BJ (cell line): ENCODE measurements around the gene ZFX. TPM values are rescaled to one million over a fixed set of nuclear protein-coding genes. Genes with fewer than 3 reads are reported as not detected.

ENCODE experiments used
- CTCF ChIA-PET: fragments of 350-600 bp; formaldehyde crosslinking; extraction: SDS; loops from one replicate; lab custom pipeline; 2021; ENCODE audit warnings: antibody characterized with exemption, inconsistent platforms; lab: Yijun Ruan, JAX
- POLR2A ChIA-PET: fragments of 300-600 bp; sonication (Branson Sonifier 250); formaldehyde crosslinking; extraction: SDS; loops from one replicate; lab custom pipeline; 2021; ENCODE audit warnings: antibody characterized with exemption; lab: Charles Lee
- DNase-seq: peaks from one replicate; pipeline ENCODE4 v3.0.0-alpha.2; 2011; ENCODE audit warnings: low read depth
- H3K27me3 ChIP-seq: 2 replicates; pipeline ENCODE4 v1.6.0; 2011; ENCODE audit warnings: low read length; ENCODE audit not compliant: control insufficient read depth, insufficient read depth
- H3K36me3 ChIP-seq: 2 replicates; pipeline ENCODE4 v1.5.1; 2011; ENCODE audit warnings: low read length; ENCODE audit not compliant: control insufficient read depth, insufficient read depth
- H3K4me3 ChIP-seq: 2 replicates; pipeline ENCODE4 v1.5.1; 2011; ENCODE audit warnings: low read depth, mild to moderate bottlenecking, control low read depth, low read length
- polyA minus RNA-seq: library from RNA; depleted of rRNA, polyadenylated mRNA; stranded (reverse); fragments of >200 nt; gene quantifications from 2 replicates; pipeline ENCODE4 v1.2.3, GENCODE V29; 2011; rRNA and poly(A)+ RNA removed
- polyA plus RNA-seq: library from polyadenylated mRNA; depleted of rRNA; stranded (reverse); fragments of >200 nt; gene quantifications from 2 replicates; pipeline ENCODE4 v1.2.3, GENCODE V29; 2011; rRNA removed
- TF ChIP-seq, protein P1 (sequence below): IDR thresholded peaks from 2 replicates; pipeline ENCODE4 v1.5.1; 2011; ENCODE audit warnings: low read depth, mild to moderate bottlenecking, control low read depth, inconsistent platforms, low read length, moderate library complexity; ENCODE audit not compliant: insufficient read depth

ZFX gene
- polyA plus RNA-seq (12.5 and 21.8 TPM in 2 replicates), polyA minus RNA-seq (33.0 and 34.1 TPM in 2 replicates)

GRCh38 chrX:24149351-24150050, at the start of gene ZFX:
Gene ZFX, plus strand, starts transcription at chrX:24149729. Its CDS starts 23,014 bp downstream, at chrX:24172743.
- POLR2A ChIA-PET, result interaction anchor here (0.6 kb wide), 2 partner anchors 127 to 243 kb away, joined by 4 to 9 read pairs; no protein-coding TSS in a partner anchor
- Histone ChIP-seq H3K4me3 (peak within 1 kb of the TSS; percentile 73), H3K36me3 (no peaks in the 10 kb centered on the region), H3K27me3 (no peaks in the 10 kb centered on the region)
- TF ChIP-seq, protein P1, sequence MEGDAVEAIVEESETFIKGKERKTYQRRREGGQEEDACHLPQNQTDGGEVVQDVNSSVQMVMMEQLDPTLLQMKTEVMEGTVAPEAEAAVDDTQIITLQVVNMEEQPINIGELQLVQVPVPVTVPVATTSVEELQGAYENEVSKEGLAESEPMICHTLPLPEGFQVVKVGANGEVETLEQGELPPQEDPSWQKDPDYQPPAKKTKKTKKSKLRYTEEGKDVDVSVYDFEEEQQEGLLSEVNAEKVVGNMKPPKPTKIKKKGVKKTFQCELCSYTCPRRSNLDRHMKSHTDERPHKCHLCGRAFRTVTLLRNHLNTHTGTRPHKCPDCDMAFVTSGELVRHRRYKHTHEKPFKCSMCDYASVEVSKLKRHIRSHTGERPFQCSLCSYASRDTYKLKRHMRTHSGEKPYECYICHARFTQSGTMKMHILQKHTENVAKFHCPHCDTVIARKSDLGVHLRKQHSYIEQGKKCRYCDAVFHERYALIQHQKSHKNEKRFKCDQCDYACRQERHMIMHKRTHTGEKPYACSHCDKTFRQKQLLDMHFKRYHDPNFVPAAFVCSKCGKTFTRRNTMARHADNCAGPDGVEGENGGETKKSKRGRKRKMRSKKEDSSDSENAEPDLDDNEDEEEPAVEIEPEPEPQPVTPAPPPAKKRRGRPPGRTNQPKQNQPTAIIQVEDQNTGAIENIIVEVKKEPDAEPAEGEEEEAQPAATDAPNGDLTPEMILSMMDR, result no peak
- no peak for DNase-seq
- CTCF ChIA-PET, result no interaction called here

DNA sequence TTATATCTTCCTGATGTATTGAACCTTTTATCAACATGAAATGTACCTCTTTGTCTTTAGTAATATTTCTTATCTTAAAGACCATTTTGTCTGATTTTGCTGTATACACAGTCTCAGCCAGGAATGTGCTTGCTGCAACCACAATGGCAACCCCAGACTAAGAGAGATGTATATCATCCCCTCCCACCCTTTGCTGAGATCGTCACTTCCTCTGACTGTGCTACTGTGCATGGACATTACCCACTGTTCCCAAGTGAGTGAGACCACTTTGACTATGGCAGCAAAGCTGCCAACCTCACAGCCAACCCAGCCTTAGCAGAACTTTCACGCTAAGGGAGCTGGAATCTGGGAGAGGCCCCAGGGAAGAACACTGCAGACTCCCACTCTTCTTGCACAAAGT, 48.8 kb upstream of the ZFX start:
- Histone ChIP-seq H3K4me3 (no peak overlapping the region), H3K36me3 (no peaks in the 10 kb centered on the region), H3K27me3 (no peaks in the 10 kb centered on the region)
- ChIA-PET POLR2A (no interaction called here), CTCF (no interaction called here)
- TF ChIP-seq, protein P1, result no peak
- no peak for DNase-seq

DNA sequence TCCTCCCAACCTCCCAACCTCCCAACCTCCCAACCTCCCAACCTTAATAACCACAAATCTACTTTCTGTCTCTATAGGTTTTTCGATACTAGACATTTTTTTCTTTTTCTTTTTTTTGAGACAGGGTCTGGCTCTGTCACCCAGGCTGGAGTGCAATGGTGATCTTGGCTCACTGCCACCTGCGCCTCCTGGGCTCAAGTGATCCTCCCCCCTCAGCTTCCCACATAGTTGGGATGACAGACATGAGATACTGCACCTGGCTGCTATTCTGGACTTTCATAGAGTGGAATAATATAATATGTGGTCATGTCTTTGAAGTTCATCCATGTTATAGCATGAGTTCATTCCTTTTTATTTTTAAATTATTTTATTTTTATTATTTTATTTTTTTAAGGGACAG, 39.5 kb upstream of the ZFX start:
- Histone ChIP-seq H3K36me3 (no peaks in the 10 kb centered on the region), H3K4me3 (no peak overlapping the region), H3K27me3 (no peaks in the 10 kb centered on the region)
- TF ChIP-seq, protein P1, result no peak
- POLR2A ChIA-PET, result no interaction called here
- DNase-seq, result no peak
- CTCF ChIA-PET, result no interaction called here

- ChIA-PET CTCF (no interaction called here), POLR2A (interaction anchor here (0.5 kb wide), 1 partner anchor 33 kb away, joined by 8 read pairs; no protein-coding TSS in a partner anchor)
- H3K4me3 ChIP-seq, result no peak overlapping the region
- peak; percentile 41 for DNase-seq
- H3K27me3 ChIP-seq, result no peaks in the 10 kb centered on the region
- TF ChIP-seq, protein P1, result no peak
- no peaks in the 10 kb centered on the region for H3K36me3 ChIP-seq
Measured at GRCh38 chrX:24113181-24113580, 36.3 kb upstream of the ZFX start.

DNA sequence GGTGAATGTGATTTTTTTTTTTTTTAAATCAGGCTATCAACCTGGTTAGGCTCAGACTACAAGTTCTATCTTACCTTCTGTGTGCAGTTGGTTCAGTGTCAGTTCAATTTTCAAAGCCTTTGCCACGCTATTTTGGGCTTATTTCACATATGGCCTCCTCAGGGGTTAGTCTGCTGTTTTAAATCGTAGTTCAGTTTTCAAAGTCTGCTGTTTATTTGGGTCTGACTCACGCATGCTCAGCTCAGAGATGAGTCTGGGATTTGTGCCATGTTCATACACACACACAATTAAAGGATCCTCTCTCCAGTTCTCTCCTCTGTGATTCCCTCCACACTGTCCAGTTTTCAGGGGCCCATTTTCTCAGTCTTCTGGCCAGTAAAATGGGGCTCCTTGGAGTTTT, 32.3 kb upstream of the ZFX start:
- no peaks in the 10 kb centered on the region for H3K36me3 ChIP-seq
- ChIA-PET POLR2A (no interaction called here), CTCF (no interaction called here)
- DNase-seq, result peak; percentile 39
- H3K27me3 ChIP-seq, result no peaks in the 10 kb centered on the region
- no peak overlapping the region for H3K4me3 ChIP-seq
- TF ChIP-seq, protein P1, result no peak
